HG02623 (cell line): ENCODE results near the gene TCN2.
"Not testable (repeated sequence)": the region's sequence is repeated elsewhere in the genome, so short reads cannot be mapped to it uniquely, and the experiment has no call there.

ENCODE experiments used
- ATAC-seq: cut with Tn5 transposase; IDR thresholded peaks from one replicate; pipeline ENCODE4 v1.9.1; 2021; ENCODE audit warnings: moderate library complexity; ENCODE audit not compliant: unreplicated experiment

The TCN2 gene

DNA sequence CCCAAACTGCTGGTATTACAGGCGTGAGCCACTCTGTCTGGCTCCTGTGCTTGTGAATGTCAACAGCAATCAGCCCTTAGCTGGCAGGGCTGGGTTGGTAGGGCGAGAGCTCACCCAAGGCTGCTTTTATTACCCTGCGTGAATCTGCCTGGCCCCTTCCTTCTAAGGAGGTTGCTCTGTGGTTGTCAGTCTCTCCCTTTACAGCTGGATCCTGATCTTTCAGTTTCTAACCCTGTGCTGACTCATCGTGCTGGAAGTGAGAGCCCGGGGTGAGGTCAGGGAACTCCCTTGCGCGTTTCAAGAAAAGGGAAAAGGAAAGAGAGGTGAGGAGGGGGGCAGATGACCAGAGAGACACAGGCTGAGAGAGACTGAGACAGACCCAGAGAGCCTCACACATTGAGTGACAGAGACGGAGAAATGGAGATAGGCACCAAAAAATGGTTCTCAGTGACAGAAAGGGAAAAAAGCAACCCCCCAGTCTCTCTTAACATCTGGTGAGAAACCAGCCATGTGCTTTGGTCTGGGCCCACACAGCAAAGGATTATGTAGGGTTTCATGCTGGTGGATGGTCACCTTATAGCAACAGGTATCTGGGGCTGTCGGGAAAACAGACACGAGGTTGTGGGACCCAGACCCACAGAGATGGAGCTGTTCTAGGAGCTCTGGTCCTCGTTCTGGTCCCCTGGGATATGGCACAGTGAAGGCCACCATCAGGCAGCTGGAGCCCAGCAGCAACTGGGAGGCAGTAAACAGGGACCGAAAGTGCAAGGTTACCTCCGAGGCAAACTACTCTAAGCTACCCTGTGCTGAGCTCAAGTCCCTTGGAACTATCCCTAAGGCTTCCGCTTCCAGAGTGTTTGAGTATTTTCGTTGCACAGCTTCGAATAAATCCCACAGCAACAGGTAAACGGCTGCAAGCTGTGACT lies 2.5 kb downstream of the TCN2 start:
- ATAC-seq: no peak

DNA sequence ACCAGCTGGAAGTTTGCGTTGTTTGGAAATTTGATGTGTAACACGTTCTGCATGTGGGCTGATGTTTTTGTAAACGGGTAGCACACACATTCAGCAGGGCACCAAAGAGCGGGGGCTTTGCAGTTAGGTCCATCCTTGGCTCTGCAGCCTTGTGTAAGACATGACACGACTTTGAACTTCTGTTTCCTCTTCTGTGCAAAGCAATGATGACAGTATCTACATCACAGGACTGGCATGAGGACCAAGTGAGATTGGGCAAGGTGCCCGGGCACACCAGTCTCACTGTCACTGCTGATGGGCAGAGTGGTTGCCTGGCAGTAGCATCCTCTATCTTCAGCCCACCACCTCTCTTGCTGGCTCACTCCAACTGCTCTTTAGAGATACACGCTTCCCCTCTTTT lies 3.3 kb downstream of the TCN2 start:
- ATAC-seq: no peak

DNA sequence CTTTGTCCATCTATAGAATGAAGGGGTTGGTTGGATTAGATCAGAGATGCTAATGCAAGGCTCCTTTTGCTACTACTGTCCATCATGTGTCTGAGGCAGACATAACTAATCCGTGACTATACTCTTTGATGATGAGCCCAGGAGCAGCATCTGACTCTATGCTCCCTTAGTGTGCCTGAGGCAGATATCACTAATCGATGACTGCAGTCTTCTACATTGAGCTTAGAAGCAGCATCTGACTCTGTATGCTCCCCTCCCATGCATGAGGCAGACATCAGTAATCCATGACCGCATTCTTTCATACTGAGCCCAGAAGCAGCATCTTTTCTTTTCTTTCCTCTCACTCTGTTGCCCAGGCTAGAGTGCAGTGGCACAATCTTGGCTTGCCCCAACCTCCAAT lies 4.2 kb downstream of the TCN2 start:
- ATAC-seq: no peak

DNA sequence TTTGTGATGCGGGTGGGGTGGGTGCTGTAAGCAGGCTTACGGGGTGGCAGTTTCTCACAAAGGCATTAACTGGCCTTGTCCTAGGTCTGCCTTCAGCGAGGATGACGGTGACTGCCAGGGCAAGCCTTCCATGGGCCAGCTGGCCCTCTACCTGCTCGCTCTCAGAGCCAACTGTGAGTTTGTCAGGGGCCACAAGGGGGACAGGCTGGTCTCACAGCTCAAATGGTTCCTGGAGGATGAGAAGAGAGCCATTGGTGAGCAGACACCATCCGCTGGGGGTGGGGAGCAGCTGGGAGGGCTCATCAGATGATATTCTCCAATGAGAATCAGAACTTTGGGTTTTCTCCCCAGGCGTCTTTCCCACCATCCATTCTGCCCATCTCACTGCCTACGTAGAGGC lies 5.8 kb downstream of the TCN2 start:
- no peak for ATAC-seq

DNA sequence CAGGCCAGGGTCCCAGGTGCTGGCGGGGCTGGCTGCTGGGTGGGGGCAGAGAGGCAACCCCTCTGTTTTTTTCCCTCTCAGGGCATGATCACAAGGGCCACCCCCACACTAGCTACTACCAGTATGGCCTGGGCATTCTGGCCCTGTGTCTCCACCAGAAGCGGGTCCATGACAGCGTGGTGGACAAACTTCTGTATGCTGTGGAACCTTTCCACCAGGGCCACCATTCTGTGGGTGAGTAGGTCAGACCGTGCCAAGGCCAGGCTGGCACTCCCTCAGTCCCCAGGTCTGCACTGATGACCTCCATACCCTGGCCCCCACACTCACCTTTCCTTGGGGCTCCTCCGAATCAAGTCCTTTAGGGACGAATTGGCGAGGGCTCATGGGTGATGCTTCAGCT lies 7.3 kb downstream of the TCN2 start:
- ATAC-seq: no peak

DNA sequence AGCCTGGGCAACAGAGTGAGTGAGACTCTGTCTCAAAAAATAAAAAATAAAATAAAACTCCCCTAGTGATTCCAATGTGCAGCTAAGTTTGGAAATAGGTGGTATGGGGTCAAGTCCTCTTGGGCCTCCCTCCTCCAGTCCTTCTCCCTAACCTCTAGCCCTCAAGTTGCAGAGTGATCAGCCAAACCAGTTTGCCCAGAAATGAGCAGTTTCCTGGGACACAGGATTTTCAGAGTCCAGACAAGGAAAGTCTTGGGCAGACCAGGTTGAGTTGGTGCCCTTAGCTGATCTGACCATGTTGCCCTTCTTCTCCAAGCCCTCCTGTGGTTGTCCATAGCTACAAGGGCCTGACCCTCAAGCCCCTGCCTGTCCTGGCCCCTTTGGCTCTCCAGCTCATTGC lies 7.9 kb downstream of the TCN2 start:
- ATAC-seq: no peak

DNA sequence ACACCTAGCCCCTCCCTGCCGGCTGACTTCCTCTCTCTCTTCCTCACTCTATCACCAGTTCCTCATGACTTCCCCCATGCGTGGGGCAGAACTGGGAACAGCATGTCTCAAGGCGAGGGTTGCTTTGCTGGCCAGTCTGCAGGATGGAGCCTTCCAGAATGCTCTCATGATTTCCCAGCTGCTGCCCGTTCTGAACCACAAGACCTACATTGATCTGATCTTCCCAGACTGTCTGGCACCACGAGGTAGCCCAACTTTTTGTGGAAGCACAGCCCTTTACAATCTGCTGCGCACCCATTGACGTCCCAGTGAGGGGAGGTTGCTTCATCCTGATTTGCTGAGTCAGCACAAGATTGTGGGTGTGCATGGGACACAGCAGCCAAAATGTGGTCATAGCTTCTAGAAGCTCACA lies 8.6 kb downstream of the TCN2 start:
- no peak for ATAC-seq

DNA sequence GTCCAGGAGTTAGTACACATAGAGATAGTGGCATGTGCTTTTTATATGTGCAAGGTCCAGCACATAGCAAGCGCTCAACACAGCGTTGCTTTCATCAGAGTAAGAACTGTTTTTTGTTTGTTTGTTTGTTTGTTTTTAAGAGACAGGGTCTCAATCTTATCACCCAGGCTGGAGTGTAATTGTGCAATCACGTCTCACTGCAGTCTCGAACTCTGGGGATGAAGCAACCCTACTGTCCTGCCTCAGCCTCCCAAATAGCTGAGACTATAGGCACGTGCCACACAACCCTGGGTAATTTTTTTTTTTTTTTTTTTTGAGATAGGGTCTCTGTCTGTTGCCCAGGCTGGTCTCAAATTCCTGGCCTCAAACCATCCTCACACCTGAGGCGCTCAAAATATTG lies 10.8 kb downstream of the TCN2 start:
- ATAC-seq: no peak

DNA sequence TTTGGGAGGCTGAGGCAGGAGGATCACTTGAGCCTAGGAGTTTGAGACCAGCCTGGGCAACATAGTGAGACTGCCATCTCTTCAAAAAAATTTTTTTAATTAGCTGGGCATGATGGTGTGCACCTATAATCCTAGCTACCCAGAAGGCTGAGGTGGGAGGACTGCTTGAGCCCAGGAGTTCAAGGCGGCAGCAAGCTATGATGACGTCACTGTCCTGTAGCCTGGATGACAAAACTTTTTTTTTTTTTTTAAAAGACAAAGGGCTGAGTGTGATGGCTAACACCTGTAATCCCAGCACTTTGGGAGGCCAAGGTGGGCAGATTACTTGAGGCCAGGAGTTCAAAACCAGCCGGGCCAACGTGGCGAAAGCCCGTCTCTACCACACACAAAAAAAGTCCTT lies 12.9 kb downstream of the TCN2 start:
- ATAC-seq: not testable (repeated sequence)

DNA sequence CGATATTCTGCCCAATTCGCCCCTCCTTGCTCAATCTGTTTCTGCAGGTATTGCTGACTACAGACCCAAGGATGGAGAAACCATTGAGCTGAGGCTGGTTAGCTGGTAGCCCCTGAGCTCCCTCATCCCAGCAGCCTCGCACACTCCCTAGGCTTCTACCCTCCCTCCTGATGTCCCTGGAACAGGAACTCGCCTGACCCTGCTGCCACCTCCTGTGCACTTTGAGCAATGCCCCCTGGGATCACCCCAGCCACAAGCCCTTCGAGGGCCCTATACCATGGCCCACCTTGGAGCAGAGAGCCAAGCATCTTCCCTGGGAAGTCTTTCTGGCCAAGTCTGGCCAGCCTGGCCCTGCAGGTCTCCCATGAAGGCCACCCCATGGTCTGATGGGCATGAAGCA lies 19.4 kb downstream of the TCN2 start:
- no peak for ATAC-seq

DNA sequence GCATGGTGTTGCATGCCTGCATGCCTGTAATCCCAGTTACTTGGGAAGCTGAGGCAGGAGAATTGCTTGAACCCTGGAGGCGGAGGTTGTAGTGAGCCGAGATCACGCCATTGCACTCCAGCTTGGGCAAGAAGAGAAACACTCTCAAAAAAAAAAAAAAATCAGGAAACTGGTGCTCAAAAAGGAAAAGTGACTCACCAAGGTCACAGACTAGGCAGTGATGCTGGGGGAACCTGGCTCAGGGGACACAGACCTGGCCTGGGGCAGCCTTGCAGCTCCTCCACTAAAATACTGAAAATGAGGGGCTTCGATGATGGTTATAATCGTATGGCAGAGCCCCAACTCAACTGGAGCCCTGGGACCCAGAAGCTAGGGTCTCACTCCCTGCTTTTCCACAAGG lies 20.5 kb downstream of the TCN2 start:
- ATAC-seq: no peak

DNA sequence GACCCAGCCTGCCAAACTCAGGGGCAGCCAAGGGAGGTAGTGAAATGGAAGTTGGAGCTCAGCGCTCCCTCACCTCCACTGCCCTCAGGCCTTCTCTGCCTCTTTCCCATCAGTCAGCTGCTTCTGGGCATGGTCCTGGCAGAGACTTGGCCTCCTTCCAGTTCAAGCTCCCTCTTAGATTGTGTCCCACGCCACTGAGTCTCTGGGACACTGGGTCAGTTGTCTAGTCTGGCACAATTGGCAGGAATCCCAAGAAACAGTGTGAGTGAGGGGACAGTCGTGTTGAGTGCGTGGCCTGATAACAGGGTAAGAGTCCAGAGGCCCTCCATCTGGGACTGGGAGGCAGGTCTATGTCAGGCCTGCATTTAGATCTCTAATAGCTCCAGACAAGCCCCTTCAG lies 21.5 kb downstream of the TCN2 start:
- no peak for ATAC-seq

DNA sequence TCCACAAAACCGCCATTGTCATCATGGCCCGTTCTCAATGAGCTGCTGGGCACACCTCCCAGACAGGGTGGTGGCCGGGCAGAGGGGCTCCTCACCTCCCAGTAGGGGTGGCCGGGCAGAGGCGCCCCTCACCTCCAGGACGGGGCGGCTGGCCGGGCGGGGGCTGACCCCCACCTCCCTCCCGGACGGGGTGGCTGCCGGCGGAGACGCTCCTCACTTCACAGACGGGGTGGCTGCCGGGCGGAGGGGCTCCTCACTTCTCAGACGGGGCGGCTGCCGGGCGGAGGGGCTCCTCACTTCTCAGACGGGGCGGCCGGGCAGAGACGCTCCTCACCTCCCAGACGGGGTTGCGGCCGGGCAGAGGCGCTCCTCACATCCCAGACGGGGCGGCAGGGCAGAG lies 24.5 kb downstream of the TCN2 start:
- not testable (repeated sequence) for ATAC-seq

DNA sequence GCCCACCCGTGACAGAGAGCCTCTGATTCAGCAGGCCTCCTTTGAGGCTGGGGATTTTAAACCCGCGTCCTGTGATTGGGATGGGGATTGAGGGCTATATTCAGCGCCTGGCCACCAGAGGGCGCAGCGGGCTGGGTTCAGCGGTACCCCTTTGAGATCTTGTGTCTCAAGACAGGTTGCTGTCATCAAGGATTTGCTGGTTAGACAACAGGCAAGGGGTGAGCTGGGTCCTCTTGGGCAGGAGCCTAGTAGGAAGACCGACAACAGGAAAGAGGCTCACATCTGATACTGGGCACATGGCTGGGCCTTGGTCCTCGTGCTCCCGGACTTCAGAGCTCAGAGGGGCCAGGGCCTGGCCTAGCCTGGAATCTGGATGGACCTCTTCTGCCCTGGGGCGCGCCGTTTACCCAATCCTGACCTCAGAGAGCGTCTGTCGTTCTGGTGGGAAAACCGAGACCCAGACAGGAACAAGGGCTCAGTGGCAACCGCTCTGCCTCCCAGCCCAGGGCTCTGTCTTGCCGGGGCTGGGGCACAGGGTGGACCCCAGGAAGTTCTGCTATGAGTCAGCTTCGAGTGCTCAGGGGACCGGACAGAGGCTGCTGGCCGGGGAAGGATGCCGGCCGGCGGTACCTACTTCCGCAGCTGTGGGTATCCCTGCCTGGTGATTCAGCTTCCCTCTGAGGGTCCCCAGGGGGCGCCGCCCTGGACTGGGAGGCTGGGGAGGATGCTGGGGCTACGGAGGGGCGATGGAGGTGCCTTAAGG lies 27.7 kb downstream of the TCN2 start:
- peak; percentile 41 for ATAC-seq

DNA sequence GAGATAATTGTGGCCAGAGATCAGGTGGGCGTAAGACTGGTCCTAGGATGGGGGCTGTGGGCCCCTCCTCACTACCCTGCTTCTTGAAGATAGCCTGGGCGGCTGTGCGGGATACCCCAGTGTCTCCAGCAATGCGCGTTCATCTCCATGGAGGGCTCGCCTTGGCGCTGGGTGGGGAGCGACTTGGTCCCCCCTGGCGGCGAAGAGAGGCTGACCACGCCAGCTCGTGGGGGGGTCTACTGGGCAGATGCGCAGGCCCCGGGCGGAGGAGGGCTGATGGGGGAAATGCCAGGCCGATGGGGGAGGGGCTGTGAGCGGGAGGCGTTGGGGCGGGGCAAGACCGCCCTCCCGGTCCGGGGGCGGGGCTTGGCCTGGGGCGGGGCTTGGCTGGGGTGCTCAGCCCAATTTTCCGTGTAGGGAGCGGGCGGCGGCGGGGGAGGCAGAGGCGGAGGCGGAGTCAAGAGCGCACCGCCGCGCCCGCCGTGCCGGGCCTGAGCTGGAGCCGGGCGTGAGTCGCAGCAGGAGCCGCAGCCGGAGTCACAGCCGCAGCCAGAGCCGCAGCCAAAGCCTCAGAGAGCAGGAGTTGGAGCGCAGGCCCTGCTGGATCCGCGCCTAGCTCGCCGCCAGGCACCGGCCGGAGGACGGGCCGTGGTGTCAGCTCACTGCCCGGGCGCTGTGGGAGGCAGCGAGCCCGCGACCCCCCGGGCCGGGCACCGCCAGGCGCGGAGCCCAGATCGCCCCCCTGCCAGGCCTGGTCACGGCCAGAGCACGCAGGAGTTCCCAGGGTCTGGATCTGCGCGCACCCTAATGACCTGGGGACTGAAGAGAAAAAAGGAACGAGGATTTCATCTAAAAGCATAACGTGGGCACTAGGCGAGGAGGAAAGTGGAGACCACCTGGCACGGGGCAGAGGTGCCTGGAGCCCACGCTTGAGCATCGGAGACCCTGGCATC lies 28.6 kb downstream of the TCN2 start, which contains the start of gene SLC35E4:
SLC35E4 (plus strand) TSS at position 509 of the 953 bp plus-strand sequence. CDS start 670 bp downstream, outside the sequence.
- peak; percentile 51 for ATAC-seq

DNA sequence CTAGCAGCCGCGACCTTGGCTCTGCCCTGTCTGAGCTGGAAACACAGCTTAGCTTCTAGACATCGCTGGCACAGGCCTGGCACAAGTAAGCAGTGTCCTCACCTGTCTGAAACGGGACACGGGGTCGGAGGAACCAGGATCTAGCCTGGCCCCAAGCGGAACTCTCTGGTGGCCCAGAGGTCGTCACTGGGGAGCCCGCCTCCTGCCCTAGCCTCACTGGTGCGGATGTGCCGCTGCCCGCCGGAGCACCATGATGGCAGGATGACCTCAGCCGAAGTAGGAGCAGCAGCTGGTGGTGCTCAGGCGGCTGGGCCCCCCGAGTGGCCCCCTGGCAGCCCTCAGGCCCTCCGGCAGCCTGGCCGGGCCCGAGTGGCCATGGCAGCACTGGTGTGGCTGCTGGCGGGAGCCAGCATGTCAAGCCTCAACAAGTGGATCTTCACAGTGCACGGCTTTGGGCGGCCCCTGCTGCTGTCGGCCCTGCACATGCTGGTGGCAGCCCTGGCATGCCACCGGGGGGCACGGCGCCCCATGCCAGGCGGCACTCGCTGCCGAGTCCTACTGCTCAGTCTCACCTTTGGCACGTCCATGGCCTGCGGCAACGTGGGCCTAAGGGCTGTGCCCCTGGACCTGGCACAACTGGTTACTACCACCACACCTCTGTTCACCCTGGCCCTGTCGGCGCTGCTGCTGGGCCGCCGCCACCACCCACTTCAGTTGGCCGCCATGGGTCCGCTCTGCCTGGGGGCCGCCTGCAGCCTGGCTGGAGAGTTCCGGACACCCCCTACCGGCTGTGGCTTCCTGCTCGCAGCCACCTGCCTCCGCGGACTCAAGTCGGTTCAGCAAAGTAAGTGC lies 29.5 kb downstream of the TCN2 start:
- no peak for ATAC-seq

DNA sequence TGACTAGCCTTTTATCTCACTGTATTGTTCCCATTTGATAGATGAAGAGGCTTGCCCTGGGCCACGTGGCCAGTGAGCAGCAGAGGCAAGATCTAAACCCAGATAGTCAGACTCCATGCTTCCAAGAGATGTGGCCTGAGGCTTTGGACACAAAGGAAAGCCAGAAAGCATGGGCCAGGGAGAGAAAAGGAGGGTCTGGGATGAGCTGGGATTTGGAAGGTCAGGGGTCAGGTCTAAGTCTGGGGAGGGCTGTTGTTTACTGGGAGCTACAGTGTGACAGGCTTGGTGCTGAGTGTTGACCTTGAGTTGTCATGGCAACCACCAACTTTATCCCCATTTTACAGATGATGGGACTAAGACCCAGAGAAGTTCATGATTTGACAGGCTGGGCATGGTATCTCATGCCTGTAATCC lies 30.7 kb downstream of the TCN2 start:
- ATAC-seq: no peak

DNA sequence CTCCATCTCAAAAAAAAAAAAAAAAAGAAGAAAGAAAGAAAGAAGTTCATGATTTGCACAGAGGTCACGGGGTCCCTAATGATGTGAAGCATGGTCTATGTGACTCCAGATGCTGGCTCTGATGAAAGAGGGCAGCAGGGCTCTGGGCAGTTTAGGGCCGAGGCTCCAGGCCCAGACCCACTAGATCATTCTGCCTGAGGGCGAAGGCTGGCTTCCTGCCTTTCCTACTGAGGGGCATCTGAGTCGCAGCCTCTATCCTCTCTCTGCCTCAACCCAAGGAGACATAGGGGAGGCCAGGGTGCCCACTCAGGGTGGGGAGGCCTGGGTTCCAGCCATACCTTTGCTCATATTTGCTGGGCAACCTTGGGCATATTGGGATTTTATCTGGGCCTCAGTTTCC lies 33.4 kb downstream of the TCN2 start:
- ATAC-seq: no peak

DNA sequence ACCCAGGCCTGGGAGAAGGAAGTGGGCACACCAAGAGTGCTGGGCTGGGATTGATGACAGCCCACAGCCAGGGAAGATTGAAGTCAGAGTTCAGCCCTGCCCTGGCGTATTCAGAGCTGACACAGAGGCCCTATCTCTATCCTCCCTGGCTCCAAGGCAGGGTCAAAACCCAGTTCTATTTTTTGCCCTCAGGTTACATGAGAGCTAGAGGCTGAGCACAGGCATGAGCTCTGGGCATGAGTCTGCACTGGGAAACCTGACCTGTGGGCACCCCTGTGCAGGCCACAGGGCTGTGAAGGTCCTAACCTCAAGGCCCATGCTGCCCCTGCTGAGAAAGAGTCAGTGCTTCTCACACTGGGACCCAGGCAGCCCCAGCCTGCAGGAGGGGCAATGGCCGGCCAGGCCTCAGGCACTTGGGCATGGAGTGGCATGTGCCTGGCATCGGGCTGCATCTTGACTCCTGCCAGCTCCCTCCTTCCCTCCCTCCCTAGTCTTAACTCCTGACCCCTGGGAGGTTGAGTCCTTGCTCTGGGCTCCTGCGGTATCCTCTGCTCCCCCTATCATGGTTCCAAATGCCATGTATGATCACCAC lies 34.0 kb downstream of the TCN2 start:
- ATAC-seq: no peak
